ENCODE data around the gene HPCAL1.
A peak's percentile ranks its signal among the peaks of the same experiment; 100 is the strongest.

Gene HPCAL1

GRCh38 chr2:10304458-10305253 lies 2.0 kb downstream of the HPCAL1 start:
- DNase-seq: no peak

- DNase-seq: no peak
Observed at GRCh38 chr2:10305254-10305635, 2.5 kb downstream of the HPCAL1 start.

DNA sequence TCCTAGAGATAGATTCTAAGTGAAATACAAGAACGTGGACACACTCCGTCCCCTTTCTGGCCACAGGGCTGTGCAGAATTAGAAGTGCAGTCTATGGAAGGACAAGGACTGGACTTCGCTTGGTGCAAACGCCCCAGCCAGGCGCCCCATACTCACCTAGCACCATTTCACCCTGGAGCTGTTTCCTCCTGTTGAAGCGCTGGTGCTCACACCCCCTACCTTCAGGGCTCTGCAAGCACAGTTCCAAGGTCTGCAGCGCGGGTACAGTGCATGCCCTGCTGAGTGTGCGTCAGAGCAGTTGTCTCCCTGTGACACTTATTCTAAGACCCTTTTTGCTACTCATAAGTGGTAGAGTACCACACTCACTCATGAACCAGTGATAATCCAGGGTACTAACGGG lies 3.0 kb downstream of the HPCAL1 start:
- DNase-seq: peak; percentile 45 to 50

- DNase-seq: no peak
Observed at GRCh38 chr2:10306901-10307463, 4.3 kb downstream of the HPCAL1 start.

DNA sequence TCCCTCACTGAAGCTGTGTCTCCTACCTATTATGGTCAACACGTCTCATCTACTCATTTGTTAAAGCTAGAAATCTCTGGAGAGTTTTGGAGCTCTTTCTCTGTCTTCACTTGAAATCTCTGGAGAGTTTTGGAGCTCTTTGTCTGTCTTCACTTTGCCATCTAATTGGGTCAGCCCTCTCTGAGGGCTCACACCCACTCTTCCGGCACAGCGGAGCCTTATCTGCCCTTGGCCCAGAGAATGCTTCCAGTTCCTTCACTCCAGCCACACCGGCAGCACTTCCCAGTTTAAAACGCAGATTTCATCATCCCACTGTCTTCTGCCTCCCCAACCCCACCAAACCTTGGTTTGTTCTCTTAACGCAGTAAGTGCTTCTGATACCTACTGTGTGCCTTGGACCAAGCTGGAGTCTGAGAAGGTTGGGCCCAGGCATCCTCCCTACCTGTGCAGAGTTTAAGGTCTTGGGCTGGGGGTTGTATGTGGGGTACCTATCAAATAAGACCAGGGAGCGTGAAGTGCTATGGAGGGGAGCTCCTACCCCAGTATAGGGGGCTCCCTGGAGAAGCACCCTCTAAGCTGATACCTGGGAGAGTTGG lies 5.0 kb downstream of the HPCAL1 start:
- DNase-seq: no peak

DNA sequence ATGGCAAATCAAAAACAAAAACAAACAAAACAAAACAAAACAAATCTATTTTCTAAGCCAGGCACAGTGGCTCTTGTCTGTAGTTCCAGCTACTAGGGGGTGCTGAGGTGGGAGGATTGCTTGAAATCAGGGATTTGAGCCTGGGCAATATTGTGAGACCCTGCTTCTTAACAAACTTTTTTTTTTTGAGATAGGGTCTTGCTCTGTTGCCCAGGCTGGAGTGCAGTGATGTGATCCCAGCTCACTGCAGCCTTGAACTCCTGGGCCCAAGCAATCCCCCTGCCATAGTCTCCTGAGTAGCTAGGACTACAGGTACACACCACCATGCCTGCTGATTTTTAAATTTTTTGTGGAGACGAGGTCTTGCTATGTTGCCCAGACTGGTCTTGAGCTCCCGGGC lies 6.2 kb downstream of the HPCAL1 start:
- DNase-seq: no peak

- no peak for DNase-seq
Observed at GRCh38 chr2:10309286-10309685, 6.6 kb downstream of the HPCAL1 start.

- DNase-seq: no peak
Observed at GRCh38 chr2:10310309-10310888, 7.7 kb downstream of the HPCAL1 start.

DNA sequence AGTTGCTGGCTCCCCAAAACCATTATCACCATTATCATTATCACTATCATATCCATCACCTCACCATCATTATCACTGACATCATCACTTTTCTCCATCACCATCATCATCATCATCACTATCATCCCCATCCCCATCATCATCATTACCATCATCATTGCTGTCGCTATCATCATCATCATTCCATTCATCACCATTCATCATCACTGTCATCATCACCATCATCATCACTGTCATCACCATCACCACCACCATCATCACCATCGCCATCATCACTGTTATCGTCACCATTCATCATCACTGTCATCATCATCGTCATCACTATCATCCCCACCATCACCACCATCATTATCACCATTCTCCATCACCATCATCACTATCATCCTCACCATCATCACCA lies 9.0 kb downstream of the HPCAL1 start:
- DNase-seq: no peak

DNA sequence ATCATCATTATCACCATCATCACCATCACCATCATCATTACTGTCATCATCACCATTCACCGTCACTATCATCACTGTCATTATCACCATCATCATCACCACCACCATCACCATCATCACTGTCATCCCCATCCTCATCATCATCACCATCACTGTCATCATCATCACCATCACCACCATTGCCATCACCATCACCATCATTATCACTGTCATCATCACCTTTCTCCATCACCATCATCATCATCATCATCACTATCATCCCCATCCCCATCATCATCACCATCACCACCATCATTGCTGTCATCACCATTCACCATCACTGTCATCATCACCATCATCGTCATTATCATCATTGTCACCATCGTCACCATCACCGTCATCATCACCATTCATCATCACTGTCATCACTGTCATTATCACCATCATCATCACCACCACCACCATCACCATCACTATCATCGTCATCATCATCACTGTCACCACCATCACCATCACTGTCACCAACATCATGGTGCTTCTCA lies 9.8 kb downstream of the HPCAL1 start:
- no peak for DNase-seq

- DNase-seq: no peak
Observed at GRCh38 chr2:10316336-10316735, 13.6 kb downstream of the HPCAL1 start.

DNA sequence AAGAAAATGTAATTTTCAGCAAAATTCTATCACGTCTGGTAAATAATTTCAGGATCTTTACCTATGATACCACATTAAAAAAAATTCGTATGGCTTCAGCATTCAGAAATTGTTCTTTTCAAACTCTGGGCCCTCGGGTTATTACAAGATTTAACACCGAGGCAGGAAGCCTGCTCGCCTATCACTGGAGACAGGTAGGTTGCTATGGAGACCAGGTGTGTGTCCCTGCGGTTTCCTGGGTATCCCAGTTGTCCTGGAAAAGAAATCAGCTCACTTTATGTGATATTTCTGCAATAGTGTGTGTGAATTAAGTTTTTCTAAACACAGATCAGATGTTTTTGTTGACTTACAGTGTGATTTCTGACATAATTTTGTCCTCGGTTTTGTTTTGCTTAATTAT lies 14.2 kb downstream of the HPCAL1 start:
- DNase-seq: no peak

DNA sequence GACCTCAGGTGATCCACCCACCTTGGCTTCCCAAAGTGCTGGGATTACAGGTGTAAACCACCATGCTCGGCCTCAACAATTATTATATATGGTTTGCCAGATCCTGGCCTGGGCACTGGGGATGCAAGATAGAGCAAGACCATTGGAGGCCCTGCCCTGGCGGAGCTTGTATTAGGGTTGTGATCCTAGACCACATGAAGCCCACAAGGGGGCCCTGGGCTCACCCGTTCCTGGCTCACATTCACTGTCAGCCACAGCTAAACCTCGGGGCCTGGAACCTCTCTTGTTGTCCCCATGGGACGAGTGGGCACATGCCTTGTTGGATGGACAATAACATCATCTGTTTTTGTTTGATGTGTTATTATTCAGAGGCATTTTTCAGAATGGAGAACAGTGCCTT lies 14.9 kb downstream of the HPCAL1 start:
- DNase-seq: no peak

DNA sequence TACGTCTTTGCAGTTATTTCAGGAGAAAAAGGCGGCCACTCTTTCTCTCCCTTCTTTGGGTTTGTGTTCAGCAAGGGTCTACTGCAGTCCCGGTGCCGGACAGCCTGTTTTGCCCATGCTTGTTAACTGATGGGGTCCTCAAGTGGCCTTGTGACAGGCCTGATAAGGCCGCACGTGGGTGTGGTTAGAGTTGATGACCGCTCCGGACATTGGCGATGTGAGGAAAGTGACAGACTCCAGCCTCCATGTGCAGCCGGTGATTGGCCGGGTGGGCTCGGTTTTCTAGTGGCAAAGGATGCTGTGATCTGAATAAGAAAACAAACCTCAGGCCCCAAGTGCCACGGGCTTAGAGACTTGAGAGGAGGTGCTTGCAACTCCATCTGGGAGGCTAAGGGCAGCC lies 15.6 kb downstream of the HPCAL1 start:
- no peak for DNase-seq

GRCh38 chr2:10319892-10320574 lies 17.3 kb downstream of the HPCAL1 start:
- DNase-seq: no peak

DNA sequence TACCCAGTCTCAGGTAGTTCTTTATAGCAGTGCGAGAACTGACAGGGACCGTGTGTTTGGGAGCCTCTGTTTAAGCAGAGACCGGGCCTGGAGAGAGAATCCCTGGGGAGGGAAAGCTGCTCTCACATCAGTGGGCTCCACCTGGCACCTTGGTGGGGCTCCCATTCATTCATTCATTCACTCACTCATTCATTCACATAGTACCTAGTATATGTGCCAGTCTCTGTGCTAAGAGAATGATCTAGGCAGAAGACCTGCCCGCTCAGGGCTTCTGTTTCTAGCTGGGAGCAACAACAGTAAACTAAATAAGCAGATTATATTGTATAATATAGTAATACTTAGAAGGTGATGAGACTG lies 17.8 kb downstream of the HPCAL1 start:
- no peak for DNase-seq

DNA sequence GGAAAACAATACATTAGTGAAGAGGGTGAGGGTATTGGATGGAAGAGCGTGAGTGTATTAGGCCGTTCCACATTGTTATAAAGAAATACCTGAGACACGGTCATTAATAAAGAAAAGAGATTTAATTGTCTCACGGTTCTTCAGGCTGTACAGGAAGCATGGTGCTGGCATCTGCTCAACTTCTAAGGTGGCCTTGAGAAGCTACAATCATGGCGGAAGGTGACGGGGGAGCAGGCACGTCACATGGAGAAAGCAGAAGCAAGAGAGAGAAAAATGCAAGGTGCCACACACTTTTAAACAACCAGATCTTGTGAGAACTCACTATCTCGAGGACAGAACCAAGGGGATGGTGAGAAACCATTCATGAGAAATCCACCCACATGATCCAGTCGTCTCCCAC lies 18.2 kb downstream of the HPCAL1 start:
- DNase-seq: no peak

- DNase-seq: no peak
Observed at GRCh38 chr2:10321622-10322021, 18.9 kb downstream of the HPCAL1 start.

DNA sequence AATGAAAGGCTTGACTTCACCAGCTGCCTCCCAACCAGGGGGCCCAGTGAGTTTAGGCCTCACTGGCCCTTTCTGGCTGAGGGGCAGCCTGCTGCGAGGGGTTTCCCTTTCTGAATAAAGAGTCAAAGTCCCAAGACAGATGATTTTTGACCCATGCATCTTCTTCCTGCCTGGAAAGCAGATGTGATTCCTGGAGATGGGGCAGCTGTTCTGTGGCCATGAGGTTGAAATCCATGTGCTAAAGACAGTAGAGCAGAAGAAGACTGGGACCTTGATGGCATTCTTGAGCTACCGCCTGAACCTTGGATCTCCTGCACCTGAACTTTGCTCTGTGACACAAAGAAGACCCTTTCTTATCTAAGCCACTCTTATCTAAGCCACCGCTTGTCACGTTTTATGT lies 19.8 kb downstream of the HPCAL1 start:
- no peak for DNase-seq

- DNase-seq: no peak
Observed at GRCh38 chr2:10322973-10323372, 20.3 kb downstream of the HPCAL1 start.

GRCh38 chr2:10323535-10323934 lies 20.8 kb downstream of the HPCAL1 start:
- DNase-seq: no peak

- no peak for DNase-seq
Observed at GRCh38 chr2:10324095-10324832, 21.6 kb downstream of the HPCAL1 start.

Data from activated CD4-positive, alpha-beta T cell treated with anti-CD3 and anti-CD28 coated beads, Interleukin-2, amount 50 U/mL, for 4 hours (primary cell).